Stromal cell of bone marrow (primary cell): ENCODE results near the gene CDKN2A.

ENCODE experiments used
- DNase-seq: peaks from one replicate; pipeline ENCODE4 v3.0.0-alpha.2; 2012; ENCODE audit warnings: low read depth

Gene CDKN2A

GRCh38 chr9:22005702-22006606 is 11.8 kb upstream of the CDKN2A start:
- DNase-seq, result no peak

- no peak for DNase-seq
Measured at GRCh38 chr9:22005021-22005701, 11.0 kb upstream of the CDKN2A start.

- no peak for DNase-seq
Measured at GRCh38 chr9:22002038-22002437, 7.8 kb upstream of the CDKN2A start.

- DNase-seq, result no peak
Measured at GRCh38 chr9:21998026-21998425, 3.8 kb upstream of the CDKN2A start.

- no peak for DNase-seq
Measured at GRCh38 chr9:21997480-21997879, 3.3 kb upstream of the CDKN2A start.

- no peak for DNase-seq
Measured at GRCh38 chr9:21996858-21997257, 2.7 kb upstream of the CDKN2A start.

GRCh38 chr9:21996438-21996837 is 2.2 kb upstream of the CDKN2A start:
- no peak for DNase-seq

- DNase-seq, result peak; percentile 28
Measured at GRCh38 chr9:21995666-21996398, 1.6 kb upstream of the CDKN2A start.

GRCh38 chr9:21995006-21995665 is 944 bp upstream of the CDKN2A start:
- DNase-seq, result peak; percentile 52

GRCh38 chr9:21994556-21995005 is 389 bp upstream of the CDKN2A start, which contains the start of gene CDKN2B-AS1:
Gene CDKN2B-AS1, plus strand, starts transcription at chr9:21994791.
- DNase-seq, result peak; percentile 53

GRCh38 chr9:21993007-21993406 is 1.2 kb downstream of the CDKN2A start:
- DNase-seq, result no peak

- no peak for DNase-seq
Measured at GRCh38 chr9:21991072-21991959, 2.9 kb downstream of the CDKN2A start.

GRCh38 chr9:21989440-21990189 is 4.6 kb downstream of the CDKN2A start:
- DNase-seq, result no peak

GRCh38 chr9:21988056-21988990 is 5.9 kb downstream of the CDKN2A start:
- DNase-seq, result no peak

- no peak for DNase-seq
Measured at GRCh38 chr9:21985964-21986667, 8.1 kb downstream of the CDKN2A start.

- DNase-seq, result no peak
Measured at GRCh38 chr9:21984101-21984500, 10.1 kb downstream of the CDKN2A start.

- no peak for DNase-seq
Measured at GRCh38 chr9:21983561-21983935, 10.6 kb downstream of the CDKN2A start.

GRCh38 chr9:21982861-21983560 is 11.2 kb downstream of the CDKN2A start:
- no peak for DNase-seq
